Liver (tissue), 3 donors: Measurements from ENCODE around the gene MAOB.

Source experiments
- CTCF ChIP-seq: fragments of 150-350 bp; IDR thresholded peaks from 2 replicates; pipeline ENCODE4 v1.5.1; 2017; ENCODE audit warnings: improper control_type of control experiment, low read depth, low read length; ENCODE audit not compliant: missing input control
- HNF4G ChIP-seq: IDR thresholded peaks from 2 replicates; pipeline ENCODE4 v1.6.1; 2016; ENCODE audit warnings: antibody characterized with exemption
- RAD21 ChIP-seq, 2 donors: IDR thresholded peaks; 2 replicates each; pipeline ENCODE4 v1.6.1; 2016; ENCODE audit warnings: antibody characterized with exemption in 2 of 2, mild to moderate bottlenecking in 2 of 2
- RXRA ChIP-seq, 2 donors: IDR thresholded peaks; 2 replicates each; pipeline ENCODE4 v1.6.1; 2017 to 2018; ENCODE audit warnings: antibody characterized with exemption in 2 of 2, mild to moderate bottlenecking in 1 of 2
- donor health status: healthy.
- donor health status: healthy.

DNA sequence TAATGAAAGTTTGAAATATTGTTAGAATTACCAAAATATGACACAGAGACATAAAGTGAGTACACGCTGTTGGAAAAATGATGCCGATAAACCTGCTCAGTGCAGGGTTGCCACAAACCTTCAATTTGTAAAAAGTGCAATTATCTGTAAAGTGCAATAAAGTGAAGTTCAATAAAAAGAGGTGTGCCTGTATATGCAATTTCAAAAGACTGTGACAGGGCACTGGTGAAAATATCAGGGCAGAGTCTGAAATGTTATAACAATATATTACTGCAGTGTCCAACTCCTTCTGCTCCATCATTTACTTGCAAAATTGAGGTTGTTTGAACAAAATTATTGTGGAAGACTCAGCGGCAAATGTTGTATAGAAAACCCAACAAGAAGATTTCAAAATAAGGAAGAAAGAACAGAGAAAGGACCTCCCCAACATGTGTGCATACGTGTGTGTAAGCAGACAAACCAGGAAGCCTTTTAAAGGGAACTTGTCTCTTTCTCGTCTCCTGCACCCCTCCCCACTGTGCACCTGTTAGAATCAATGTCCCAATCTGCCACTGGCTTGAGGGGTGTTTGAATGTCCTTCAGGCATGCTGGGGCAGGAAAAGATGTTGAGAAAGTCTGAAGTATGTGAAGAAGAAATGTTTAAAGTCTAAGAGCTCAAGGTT, 96.2 kb downstream of the MAOB start:
- TF ChIP-seq CTCF = no peak
- no peak for TF ChIP-seq HNF4G
- no peak for TF ChIP-seq RXRA (IDR thresholded peaks at IDR 0.05)
- no peak for TF ChIP-seq RAD21 (IDR thresholded peaks at IDR 0.05)
